Activated naive CD4-positive, alpha-beta T cell treated with anti-CD3 and anti-CD28 coated beads, Interleukin-2, amount 10 ng/mL, durations not matched to agents 7 days and 5 days (primary cell): Measurements from ENCODE around the gene P2RY11.
A peak's percentile ranks its signal among the peaks of the same experiment; 100 is the strongest.

ENCODE experiments used
- CTCF ChIA-PET: fragments of 350-600 bp; sonication (Branson Sonifier 250); formaldehyde crosslinking; loops from one replicate; lab custom pipeline; 2021; ENCODE audit warnings: antibody characterized with exemption; lab: Charles Lee
- DNase-seq: peaks from one replicate; pipeline ENCODE4 v3.0.0-alpha.2; 2020
- H3K27ac Mint-ChIP-seq: one replicate; pipeline ENCODE4 v1.8.0; 2021; ENCODE audit warnings: mild to moderate bottlenecking, moderate library complexity, mixed read lengths
- H3K27me3 Mint-ChIP-seq: one replicate; pipeline ENCODE4 v1.8.0; 2021; ENCODE audit warnings: mild to moderate bottlenecking, mixed read lengths
- H3K36me3 Mint-ChIP-seq: one replicate; pipeline ENCODE4 v1.8.0; 2021; ENCODE audit warnings: mixed read lengths
- H3K4me1 Mint-ChIP-seq: one replicate; pipeline ENCODE4 v1.8.0; 2021; ENCODE audit warnings: mixed read lengths
- H3K4me3 Mint-ChIP-seq: one replicate; pipeline ENCODE4 v1.8.0; 2021; ENCODE audit warnings: mild to moderate bottlenecking, moderate library complexity, mixed read lengths
- H3K9me3 Mint-ChIP-seq: one replicate; pipeline ENCODE4 v1.8.0; 2021; ENCODE audit warnings: mixed read lengths

The P2RY11 gene

DNA sequence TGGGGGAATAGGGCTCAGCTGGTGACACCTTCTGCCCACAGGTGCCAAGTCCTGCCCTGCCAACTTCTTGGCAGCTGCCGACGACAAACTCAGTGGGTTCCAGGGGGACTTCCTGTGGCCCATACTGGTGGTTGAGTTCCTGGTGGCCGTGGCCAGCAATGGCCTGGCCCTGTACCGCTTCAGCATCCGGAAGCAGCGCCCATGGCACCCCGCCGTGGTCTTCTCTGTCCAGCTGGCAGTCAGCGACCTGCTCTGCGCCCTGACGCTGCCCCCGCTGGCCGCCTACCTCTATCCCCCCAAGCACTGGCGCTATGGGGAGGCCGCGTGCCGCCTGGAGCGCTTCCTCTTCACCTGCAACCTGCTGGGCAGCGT is 2.1 kb downstream of the P2RY11 start:
- H3K4me3 Mint-ChIP-seq: no peak overlapping the region
- H3K4me1 Mint-ChIP-seq: peaks cover 49% of the 10 kb centered on the region

DNA sequence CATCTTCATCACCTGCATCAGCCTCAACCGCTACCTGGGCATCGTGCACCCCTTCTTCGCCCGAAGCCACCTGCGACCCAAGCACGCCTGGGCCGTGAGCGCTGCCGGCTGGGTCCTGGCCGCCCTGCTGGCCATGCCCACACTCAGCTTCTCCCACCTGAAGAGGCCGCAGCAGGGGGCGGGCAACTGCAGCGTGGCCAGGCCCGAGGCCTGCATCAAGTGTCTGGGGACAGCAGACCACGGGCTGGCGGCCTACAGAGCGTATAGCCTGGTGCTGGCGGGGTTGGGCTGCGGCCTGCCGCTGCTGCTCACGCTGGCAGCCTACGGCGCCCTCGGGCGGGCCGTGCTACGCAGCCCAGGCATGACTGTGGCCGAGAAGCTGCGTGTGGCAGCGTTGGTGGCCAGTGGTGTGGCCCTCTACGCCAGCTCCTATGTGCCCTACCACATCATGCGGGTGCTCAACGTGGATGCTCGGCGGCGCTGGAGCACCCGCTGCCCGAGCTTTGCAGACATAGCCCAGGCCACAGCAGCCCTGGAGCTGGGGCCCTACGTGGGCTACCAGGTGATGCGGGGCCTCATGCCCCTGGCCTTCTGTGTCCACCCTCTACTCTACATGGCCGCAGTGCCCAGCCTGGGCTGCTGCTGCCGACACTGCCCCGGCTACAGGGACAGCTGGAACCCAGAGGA is 2.6 kb downstream of the P2RY11 start:
- no peak for DNase-seq
- peaks cover 53% of the 10 kb centered on the region for H3K4me1 Mint-ChIP-seq
- no peak overlapping the region for H3K4me3 Mint-ChIP-seq
- H3K36me3 Mint-ChIP-seq: peaks cover 55% of the 10 kb centered on the region
- no peaks in the 10 kb centered on the region for H3K9me3 Mint-ChIP-seq
- no peaks in the 10 kb centered on the region for H3K27me3 Mint-ChIP-seq
- CTCF ChIA-PET: interaction anchor here (0.8 to 5.1 kb wide), 5 partner anchors 11 to 136 kb away, joined by 3 to 51 read pairs (median 5); partner anchors contain the start of gene ANGPTL6
- H3K27ac Mint-ChIP-seq: no peak overlapping the region

More for the DNA sequence above, 2.1 kb downstream of the P2RY11 start:
- peak overlapping the region; percentile 82 for H3K27ac Mint-ChIP-seq
- H3K27me3 Mint-ChIP-seq: no peaks in the 10 kb centered on the region
- H3K36me3 Mint-ChIP-seq: peaks cover 52% of the 10 kb centered on the region
- CTCF ChIA-PET: interaction anchor here (0.6 to 5.1 kb wide), 8 partner anchors 11 to 181 kb away, joined by 3 to 51 read pairs (median 4); partner anchors contain the start of gene ANGPTL6
- no peak for DNase-seq
- no peaks in the 10 kb centered on the region for H3K9me3 Mint-ChIP-seq

DNA sequence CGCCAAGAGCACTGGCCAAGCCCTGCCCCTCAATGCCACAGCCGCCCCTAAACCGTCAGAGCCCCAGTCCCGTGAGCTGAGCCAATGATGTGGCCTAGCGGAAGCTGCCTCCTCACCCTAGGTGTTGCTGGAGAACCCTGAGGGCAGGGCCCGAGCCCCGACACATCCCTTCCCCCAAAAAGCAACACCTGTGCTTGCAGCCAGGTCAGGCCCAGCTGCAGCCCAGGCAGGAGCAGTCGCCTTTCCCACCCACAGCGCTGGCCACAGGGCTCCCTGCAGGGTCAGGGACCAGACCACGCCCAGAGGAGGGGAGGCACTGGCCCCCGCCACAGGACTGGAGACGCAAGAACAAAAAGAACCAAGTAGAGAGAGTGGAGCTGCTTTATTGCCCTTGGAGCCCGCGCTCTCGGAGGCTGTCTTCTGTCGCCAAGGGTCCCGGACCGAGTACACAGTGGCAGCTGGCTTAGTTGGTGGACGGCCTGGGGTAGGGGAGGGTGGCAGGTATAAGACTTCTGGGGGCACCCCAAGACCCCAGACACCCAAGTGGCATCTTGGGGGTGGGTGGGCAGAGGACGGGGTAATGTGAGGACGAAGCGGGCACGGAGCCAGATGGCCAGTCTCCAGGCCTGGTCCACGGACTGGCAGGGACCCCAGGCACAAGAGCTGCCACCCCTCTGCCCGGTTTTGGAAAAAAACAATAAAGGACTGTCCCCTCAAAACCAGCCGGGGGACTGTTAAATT is 3.3 kb downstream of the P2RY11 start:
- CTCF ChIA-PET: interaction anchor here (1.2 to 5.1 kb wide), 3 partner anchors 12 to 19 kb away, joined by 5 to 51 read pairs (median 5); partner anchors contain the start of gene ANGPTL6
- peaks cover 48% of the 10 kb centered on the region for H3K36me3 Mint-ChIP-seq
- H3K27ac Mint-ChIP-seq: no peak overlapping the region
- H3K9me3 Mint-ChIP-seq: no peaks in the 10 kb centered on the region
- H3K27me3 Mint-ChIP-seq: no peaks in the 10 kb centered on the region
- peaks cover 50% of the 10 kb centered on the region for H3K4me1 Mint-ChIP-seq
- DNase-seq: no peak
- H3K4me3 Mint-ChIP-seq: no peak overlapping the region

DNA sequence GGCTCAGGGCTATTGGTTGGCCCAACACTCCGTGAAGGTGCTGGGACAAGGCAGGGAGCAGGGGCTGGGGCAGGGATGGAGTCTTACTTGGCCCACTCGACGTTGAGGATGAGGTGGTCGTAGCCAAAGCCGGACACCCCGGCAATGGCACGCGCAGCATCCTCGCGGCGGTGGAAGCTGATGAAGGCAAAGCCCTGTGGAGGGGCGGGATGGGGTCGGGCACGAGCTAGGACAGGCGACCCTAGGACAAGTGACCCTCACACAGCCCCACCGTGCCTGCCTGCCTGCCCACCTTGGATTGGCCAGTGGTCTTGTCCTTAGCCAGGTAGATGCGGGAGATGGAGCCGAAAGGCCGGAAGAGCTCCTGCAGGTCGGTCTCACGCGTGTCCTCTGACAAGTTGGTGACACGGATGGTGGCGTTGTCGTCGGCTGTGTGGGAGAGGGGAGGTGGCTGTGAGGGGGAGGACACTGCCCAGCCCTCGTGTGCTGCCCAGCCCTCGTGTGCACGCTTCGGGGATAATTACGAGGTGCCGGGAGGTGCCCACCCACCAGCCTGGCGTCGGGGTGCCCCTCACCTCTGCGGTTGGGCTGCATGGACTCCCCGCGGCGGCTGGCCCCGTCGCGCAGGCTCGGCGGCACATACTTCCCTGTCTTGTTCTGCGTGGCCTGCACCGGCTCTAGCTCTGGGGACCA is 4.0 kb downstream of the P2RY11 start:
- Mint-ChIP-seq H3K27me3 (no peaks in the 10 kb centered on the region), H3K4me1 (peaks cover 48% of the 10 kb centered on the region), H3K9me3 (no peaks in the 10 kb centered on the region), H3K4me3 (peak overlapping the region; percentile 7), H3K27ac (peak overlapping the region; percentile 55), H3K36me3 (peaks cover 43% of the 10 kb centered on the region)
- DNase-seq: no peak
- CTCF ChIA-PET: interaction anchor here (5.1 kb wide), 1 partner anchor 16 kb away, joined by 51 read pairs; no protein-coding TSS in a partner anchor

DNA sequence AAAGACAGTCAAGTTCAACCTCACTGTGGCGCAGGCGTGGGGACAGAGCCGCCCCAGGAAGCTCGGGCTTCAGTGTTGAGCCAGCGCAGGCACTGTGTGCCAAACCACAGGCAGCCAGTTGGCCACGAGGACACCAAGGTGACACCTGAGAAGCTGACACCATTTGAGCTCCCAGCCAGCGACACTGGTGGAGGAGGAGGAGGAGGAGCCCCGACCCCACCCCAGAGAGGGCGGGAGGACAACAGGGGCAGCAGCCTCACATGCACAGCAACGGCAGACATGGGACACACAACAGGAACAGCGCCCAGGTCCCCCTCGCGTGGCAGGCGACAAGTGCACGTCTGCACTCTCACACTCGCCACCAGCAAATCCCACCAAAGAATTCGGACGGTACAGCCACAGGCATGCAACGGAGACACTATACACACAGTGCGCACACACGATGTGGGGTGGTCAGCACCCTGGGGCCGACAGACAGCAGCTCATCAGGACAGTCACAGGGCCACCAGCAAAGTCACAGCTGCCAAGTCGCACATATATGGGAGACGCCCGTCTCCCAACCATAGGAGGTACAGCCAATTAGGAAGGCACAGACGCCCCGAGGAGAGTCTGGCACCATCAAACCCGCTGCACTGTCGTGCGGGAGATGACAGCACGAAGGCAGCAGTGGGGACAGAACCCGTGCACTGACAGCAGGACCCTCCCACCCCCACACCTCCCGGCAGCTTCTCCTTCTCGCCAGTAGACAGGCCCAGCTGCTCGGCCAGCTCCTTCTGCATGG is 4.8 kb downstream of the P2RY11 start:
- peak overlapping the region; percentile 55 for H3K27ac Mint-ChIP-seq
- H3K4me1 Mint-ChIP-seq: peaks cover 45% of the 10 kb centered on the region

DNA sequence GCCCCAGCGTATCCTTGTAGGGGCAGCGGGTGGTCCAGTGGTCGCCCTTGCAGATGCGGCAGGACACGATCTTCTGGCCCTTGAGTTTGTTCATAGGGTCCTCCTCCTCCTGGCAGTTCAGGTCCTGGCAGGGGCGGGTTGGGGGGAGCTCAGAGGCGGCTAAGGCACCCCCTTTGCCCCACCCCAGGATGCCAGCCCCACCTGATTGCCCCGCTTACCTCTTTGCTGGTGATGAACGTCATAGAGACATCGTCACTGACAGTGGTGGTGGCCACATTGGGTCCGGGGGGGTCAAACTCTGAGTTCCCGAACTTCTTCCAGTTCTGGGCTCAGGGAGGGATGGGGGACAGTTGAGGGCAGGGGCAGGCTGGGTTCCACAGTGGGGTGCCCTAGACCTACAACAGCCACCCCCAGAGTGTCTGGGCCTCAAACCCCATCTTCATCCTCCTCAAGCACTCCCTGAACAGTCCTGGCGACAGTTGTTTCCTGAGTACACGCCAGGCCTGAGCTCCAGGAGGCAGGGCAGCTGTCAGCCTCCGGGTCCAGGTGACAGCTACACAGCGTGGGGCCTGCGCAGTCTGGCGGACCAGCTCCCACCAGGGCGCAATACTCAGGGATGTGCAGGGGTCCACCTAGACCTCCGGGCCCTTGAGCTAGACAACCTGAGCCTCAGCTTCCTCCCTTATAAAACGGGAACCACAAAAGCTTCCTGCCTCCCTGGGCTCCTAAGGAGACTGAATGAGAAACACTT is 5.5 kb downstream of the P2RY11 start:
- H3K9me3 Mint-ChIP-seq: no peaks in the 10 kb centered on the region
- peaks cover 35% of the 10 kb centered on the region for H3K36me3 Mint-ChIP-seq
- CTCF ChIA-PET: interaction anchor here (0.6 to 1.6 kb wide), 3 partner anchors 11 to 257 kb away, joined by 3 to 8 read pairs (median 3); partner anchors contain the start of gene PPAN
- H3K4me1 Mint-ChIP-seq: peaks cover 37% of the 10 kb centered on the region
- peak overlapping the region; percentile 18 for H3K4me3 Mint-ChIP-seq
- no peak overlapping the region for H3K27ac Mint-ChIP-seq
- H3K27me3 Mint-ChIP-seq: no peaks in the 10 kb centered on the region
- no peak for DNase-seq

More for the DNA sequence above, 4.8 kb downstream of the P2RY11 start:
- no peak for DNase-seq
- H3K27me3 Mint-ChIP-seq: no peaks in the 10 kb centered on the region
- no peaks in the 10 kb centered on the region for H3K9me3 Mint-ChIP-seq
- H3K4me3 Mint-ChIP-seq: no peak overlapping the region
- H3K36me3 Mint-ChIP-seq: peaks cover 40% of the 10 kb centered on the region
- CTCF ChIA-PET: interaction anchor here (0.9 to 5.1 kb wide), 2 partner anchors 10 to 17 kb away, joined by 3 to 51 read pairs; partner anchors contain the start of gene PPAN

DNA sequence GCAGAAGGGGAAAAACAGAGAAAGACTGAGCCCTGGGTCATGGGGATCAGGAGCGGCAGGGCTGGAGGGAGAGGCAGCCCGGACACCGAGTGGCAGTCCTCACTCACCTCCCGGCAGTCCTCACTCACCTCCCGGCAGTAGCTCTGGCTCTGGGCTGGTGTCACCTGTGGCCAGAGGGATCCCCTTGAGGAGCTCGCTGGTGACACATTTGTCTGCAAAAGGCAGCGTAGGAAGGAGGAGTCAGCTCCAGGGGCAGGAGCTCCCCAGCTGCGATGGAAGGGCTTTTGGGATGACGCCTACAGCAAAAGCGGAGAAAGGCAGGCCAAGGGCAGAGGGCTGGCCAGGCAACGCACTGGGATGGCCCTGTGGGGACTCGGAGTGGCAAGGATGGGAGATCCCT is 7.5 kb downstream of the P2RY11 start:
- no peaks in the 10 kb centered on the region for H3K9me3 Mint-ChIP-seq
- peak overlapping the region; percentile 94 for H3K4me3 Mint-ChIP-seq
- no peaks in the 10 kb centered on the region for H3K27me3 Mint-ChIP-seq
- H3K36me3 Mint-ChIP-seq: peaks cover 30% of the 10 kb centered on the region
- H3K4me1 Mint-ChIP-seq: peaks cover 24% of the 10 kb centered on the region
- CTCF ChIA-PET: interaction anchor here (1.3 kb wide), 1 partner anchor 131 kb away, joined by 3 read pairs; no protein-coding TSS in a partner anchor
- no peak for DNase-seq
- peak overlapping the region; percentile 89 for H3K27ac Mint-ChIP-seq

DNA sequence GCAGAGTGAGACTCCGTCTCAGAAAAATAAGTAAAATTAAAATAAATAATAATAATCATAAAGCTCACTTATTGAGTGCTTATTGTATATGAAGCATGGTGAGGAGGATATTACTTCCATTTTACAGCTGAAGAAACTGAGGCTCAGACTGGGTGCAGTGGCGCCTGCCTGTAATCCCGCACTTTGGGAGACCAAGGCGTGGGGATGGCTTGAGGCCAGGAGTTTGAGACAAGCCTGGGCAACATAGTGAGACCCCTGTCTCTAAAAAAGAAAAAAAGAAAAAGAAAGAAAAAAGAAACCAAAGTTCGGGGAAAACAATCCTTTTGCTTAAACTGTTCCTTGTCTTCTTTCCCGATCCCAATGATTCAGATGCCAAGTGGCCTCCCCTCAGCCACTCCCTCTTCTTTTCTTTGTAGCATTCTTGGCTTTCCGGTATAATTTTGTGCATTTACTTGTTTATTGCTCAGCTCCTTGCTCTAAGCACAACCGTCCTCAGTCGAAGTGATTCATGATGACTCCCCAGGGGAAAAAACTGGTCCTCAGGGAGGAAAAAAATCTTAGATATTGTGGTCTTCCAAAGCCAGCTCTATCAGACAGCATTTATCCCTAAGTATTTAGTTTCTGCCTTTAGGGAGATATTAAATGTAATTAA is 9.2 kb downstream of the P2RY11 start:
- Mint-ChIP-seq H3K27me3 (no peaks in the 10 kb centered on the region), H3K4me3 (no peak overlapping the region), H3K27ac (no peak overlapping the region), H3K36me3 (peaks cover 23% of the 10 kb centered on the region), H3K4me1 (peaks cover 26% of the 10 kb centered on the region), H3K9me3 (no peaks in the 10 kb centered on the region)
- CTCF ChIA-PET: interaction anchor here (1.0 to 1.1 kb wide), 2 partner anchors 14 to 24 kb away, joined by 3 to 4 read pairs; partner anchors contain the start of gene PPAN
- no peak for DNase-seq

DNA sequence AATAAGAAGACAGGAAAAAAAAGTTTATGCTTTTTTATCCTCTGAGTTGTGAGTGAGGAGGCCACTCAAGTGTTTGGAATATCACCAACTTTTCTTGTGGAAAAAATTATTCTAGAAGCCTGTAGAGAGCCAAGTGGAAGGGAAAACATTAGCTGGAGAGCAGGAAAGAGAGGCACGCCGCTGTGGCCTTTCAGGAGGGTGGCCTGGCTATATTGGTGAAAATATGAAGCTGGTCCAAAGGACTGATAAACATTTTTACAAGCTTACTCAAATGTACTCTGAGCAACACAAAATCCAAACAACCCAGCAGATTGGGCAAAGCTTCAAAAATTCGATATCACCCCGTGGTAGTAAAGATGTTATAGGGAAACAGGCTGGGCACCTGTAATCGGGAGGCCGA is 10.6 kb downstream of the P2RY11 start:
- H3K4me1 Mint-ChIP-seq: peaks cover 21% of the 10 kb centered on the region
- CTCF ChIA-PET: no interaction called here
- no peak overlapping the region for H3K4me3 Mint-ChIP-seq
- H3K27me3 Mint-ChIP-seq: no peaks in the 10 kb centered on the region
- H3K9me3 Mint-ChIP-seq: no peaks in the 10 kb centered on the region
- H3K27ac Mint-ChIP-seq: no peak overlapping the region
- DNase-seq: no peak
- H3K36me3 Mint-ChIP-seq: peaks cover 14% of the 10 kb centered on the region

DNA sequence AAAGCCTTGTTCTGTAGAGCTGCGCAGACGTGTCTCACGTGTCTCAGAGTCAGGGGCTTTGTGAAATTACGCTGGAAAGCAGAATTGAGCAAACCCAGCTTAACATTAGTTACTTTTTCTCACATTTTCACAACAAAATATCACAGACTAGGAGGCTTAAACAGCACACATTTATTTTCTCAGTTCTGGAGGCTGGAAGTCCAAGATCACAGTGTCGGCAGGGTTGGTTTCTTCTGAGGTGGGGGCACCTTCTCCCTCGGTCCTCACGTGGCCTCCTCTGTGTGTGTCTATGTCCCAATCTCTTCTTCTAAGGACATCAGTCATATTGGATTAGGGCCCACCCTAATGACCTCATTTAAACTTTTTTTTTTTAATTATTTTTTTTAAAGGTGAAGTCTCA is 12.9 kb downstream of the P2RY11 start:
- H3K36me3 Mint-ChIP-seq: peaks cover 10% of the 10 kb centered on the region
- H3K9me3 Mint-ChIP-seq: no peaks in the 10 kb centered on the region
- H3K4me1 Mint-ChIP-seq: peaks cover 10% of the 10 kb centered on the region
- no peak overlapping the region for H3K4me3 Mint-ChIP-seq
- H3K27ac Mint-ChIP-seq: peak overlapping the region; percentile 12
- CTCF ChIA-PET: no interaction called here
- H3K27me3 Mint-ChIP-seq: no peaks in the 10 kb centered on the region
- DNase-seq: no peak

DNA sequence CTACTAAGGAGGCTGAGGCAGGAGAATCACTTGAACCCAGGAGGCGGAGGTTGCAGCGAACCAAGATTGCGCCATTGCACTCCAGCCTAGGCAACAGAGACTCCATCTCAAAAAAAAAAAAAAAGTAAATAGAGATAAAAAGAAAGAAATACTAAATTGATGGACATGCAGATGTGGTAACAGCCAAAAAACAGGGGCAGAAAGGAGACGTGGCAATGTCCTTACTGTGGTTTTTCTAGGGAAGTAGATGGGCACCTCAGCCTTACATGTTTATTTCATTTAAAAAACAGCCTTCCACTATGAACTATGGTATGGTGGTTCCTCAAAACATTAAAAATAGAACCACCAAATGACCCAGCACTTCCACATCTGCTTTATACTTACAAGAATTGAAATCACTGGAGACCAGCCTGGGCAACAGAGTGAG is 14.7 kb downstream of the P2RY11 start:
- H3K36me3 Mint-ChIP-seq: peaks cover 14% of the 10 kb centered on the region
- H3K4me1 Mint-ChIP-seq: peaks cover 2% of the 10 kb centered on the region
- CTCF ChIA-PET: no interaction called here
- H3K9me3 Mint-ChIP-seq: no peaks in the 10 kb centered on the region
- H3K27ac Mint-ChIP-seq: no peak overlapping the region
- no peak overlapping the region for H3K4me3 Mint-ChIP-seq
- no peak for DNase-seq
- no peaks in the 10 kb centered on the region for H3K27me3 Mint-ChIP-seq

DNA sequence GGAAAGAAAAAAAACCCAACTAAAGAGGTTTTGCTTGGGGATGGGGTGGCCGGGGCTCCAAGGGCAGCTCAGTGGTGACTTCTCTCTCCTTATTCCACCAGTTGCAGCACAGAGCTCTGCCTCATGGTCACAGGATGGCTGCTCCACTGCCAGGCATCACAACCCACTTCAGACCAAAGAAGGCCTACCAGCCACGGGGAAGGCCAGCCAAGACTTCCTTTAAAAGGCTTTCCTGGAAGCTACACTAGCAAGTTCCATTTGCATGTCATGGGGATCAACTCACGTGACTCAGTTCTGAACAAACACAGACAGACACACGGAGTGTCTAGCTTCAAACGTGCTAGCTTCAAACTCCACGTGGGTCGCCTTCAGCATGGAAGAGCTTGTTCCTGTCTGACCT is 21.4 kb downstream of the P2RY11 start:
- H3K27ac Mint-ChIP-seq: no peak overlapping the region
- no peak for DNase-seq
- CTCF ChIA-PET: no interaction called here
- H3K9me3 Mint-ChIP-seq: no peaks in the 10 kb centered on the region
- peaks cover 4% of the 10 kb centered on the region for H3K4me1 Mint-ChIP-seq
- H3K27me3 Mint-ChIP-seq: no peaks in the 10 kb centered on the region
- peaks cover 33% of the 10 kb centered on the region for H3K36me3 Mint-ChIP-seq
- H3K4me3 Mint-ChIP-seq: no peak overlapping the region
